ENCODE results near the gene KRTAP12-1. TPM values are rescaled to one million over a fixed set of nuclear protein-coding genes. Genes with fewer than 3 reads are reported as not detected.

The KRTAP12-1 gene
- total RNA-seq, 1 donor = not detected

DNA sequence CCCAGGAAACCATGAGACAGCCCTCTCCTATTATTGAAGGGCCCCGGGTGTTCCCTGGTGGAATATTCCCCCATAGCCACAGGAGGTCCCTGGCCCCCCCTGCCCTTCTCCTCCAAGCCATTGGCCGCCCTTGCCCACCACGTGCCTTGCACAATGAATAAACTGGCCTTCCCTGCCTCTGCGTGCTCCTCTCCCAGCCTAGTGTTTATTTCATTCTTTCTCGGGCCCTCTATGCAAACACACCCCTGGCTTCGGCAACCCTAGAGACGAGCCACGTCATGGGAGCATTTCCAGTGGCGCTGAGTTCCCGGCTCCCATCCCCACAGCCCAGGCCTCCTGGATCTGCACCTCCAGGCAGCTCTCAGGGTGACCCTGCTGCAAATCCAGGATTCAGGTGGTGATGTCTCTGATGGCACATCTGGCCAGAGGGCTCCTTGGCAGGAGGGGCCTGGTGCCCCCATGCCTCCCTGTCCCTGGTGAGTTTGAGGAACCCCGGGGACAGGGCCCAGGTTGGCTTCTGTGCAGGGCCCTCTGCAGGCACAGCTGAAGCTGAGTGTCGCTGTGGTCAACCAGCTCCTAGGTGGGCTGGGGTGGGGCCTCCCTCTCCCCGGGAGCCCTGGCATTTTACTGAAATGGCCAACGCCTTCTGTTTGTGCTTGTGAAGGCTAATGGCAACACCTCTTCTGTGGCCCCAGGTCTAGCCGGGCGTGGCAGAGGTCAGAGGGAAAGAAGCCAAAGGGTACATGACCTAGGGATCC is 21.2 kb upstream of the KRTAP12-1 start:
- TF ChIP-seq, protein P1, sequence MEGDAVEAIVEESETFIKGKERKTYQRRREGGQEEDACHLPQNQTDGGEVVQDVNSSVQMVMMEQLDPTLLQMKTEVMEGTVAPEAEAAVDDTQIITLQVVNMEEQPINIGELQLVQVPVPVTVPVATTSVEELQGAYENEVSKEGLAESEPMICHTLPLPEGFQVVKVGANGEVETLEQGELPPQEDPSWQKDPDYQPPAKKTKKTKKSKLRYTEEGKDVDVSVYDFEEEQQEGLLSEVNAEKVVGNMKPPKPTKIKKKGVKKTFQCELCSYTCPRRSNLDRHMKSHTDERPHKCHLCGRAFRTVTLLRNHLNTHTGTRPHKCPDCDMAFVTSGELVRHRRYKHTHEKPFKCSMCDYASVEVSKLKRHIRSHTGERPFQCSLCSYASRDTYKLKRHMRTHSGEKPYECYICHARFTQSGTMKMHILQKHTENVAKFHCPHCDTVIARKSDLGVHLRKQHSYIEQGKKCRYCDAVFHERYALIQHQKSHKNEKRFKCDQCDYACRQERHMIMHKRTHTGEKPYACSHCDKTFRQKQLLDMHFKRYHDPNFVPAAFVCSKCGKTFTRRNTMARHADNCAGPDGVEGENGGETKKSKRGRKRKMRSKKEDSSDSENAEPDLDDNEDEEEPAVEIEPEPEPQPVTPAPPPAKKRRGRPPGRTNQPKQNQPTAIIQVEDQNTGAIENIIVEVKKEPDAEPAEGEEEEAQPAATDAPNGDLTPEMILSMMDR (IDR thresholded peaks at IDR 0.05; ENCODE audit: insufficient read depth, low read depth, low read length) = no peak
- no peak for DNase-seq (ENCODE audit: low read depth)
- no peak overlapping the region for H3K4me3 ChIP-seq (ENCODE audit: low read depth, low read length)

DNA sequence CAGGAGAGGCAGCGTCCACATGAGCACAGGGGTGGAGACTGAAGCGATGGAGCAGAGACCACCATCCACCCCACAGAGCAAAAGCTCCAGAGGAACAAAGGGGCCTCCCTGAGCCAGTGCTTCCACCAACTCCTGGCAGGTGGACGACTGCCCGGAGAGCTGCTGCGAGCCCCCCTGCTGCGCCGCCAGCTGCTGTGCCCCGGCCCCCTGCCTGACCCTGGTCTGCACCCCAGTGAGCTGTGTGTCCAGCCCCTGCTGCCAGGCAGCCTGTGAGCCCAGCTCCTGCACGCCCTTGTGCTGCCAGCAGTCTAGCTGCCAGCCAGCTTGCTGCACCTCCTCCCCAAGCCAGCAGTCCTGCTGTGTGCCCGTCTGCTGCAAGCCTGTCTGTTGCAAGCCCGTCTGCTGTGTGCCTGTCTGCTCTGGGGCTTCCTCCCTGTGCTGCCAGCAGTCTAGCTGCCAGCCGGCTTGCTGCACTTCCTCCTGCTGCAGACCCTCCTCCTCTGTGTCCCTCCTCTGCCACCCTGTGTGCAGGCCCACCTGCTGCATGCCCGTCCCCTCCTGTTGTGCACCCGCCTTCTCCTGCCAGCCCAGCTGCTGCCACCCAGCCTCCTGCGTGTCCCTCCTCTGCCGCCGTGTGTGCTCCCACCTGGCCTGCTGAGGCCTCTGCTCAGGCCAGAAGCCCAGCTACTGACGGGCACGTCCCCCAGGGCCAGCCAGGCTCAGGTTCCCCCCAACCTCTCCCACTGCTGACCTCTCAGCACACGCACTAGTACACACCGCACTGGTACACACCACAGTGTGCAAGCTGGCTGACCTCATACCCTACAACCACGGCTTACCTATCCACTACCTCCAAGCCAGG is 20.4 kb upstream of the KRTAP12-1 start:
- DNase-seq (ENCODE audit: low read depth) = no peak
- TF ChIP-seq, protein P1 (IDR thresholded peaks at IDR 0.05; ENCODE audit: insufficient read depth, low read depth, low read length) = no peak
- H3K4me3 ChIP-seq (ENCODE audit: low read depth, low read length) = no peak overlapping the region

DNA sequence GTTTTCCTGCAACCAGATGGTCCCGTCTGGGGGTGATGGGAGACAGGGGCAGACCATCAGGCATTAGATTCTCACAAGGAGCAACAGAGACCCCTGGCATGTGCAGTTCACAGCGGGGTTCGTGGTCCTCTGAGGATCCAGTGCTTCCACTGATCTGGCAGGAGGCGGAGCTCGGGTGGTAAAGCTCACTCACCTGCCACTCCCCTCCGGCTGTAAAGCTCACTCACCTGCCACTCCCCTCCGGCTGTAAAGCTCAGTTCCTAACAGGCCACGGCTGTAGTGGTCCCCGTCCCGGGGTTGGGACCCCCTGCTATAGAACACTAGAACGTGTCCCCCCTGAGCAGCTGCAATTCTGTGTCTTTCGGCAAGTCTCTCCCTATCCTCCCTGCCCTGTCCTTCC is 19.6 kb upstream of the KRTAP12-1 start:
- TF ChIP-seq, protein P1 (IDR thresholded peaks at IDR 0.05; ENCODE audit: insufficient read depth, low read depth, low read length) = no peak
- no peak overlapping the region for H3K4me3 ChIP-seq (ENCODE audit: low read depth, low read length)
- DNase-seq (ENCODE audit: low read depth) = no peak

DNA sequence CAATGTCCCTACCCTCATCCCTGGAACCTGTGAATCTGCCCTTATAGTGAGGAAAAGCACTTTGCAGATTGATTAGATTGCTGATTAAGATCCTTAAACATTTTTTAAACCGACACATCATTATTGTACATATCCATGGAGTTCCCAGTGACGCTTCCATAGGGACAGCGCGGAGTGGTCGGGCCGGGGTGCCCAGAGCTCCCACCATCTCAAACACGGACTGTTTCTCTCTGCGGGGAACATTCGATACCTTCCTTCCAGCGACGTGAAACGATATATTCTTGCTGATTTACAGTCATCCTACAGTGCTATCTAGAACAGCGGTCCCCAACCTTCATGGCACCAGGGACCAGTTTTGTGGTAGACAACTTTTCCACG is 19.0 kb upstream of the KRTAP12-1 start:
- DNase-seq (ENCODE audit: low read depth) = no peak
- H3K4me3 ChIP-seq (ENCODE audit: low read depth, low read length) = no peak overlapping the region
- TF ChIP-seq, protein P1 (IDR thresholded peaks at IDR 0.05; ENCODE audit: insufficient read depth, low read depth, low read length) = no peak

DNA sequence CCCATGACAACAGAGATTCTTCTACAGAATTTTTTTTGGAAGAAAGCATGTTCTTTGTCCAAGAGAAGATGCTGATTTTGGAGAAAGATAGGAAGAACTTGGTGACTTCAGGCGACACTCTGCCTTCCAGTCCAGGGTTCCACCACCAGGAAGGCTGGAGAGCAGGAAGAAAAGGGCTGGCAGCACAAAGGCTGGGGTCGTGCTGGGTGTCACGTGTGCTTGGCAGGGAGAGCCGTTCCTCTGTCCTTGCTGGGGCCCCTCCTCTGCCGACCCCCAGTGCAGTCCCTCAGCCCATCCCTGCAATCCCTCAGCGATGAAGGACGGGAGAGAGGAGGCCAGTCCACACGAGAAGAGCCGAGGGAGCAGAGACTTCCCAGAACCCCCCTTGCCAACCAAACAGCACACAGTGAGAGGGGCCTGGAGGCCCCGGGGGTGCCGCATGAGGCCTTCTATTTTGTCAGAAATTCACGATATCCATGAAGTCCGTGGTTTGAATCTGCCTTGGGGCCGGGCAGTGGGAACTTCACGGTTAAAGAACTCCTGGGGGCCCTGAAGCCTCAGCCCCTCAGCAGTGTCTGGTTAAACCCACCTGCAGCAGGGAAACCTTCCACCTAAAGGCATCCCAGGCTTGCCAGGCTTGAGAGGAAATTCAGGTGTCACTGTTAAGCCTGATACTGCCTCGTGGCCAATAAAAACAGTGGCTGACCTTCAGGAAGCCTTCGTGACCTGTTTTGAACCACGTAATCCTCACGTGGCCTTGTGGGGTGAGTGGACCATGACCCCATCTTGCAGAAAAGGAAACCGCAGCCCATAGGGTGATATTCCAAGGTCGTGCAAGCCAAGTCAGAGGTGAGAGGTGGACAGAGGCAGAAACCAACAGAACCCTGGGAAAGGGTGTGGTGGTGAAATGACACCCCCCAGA is 18.4 kb upstream of the KRTAP12-1 start:
- TF ChIP-seq, protein P1 (IDR thresholded peaks at IDR 0.05; ENCODE audit: insufficient read depth, low read depth, low read length) = no peak
- DNase-seq (ENCODE audit: low read depth) = no peak
- H3K4me3 ChIP-seq (ENCODE audit: low read depth, low read length) = no peak overlapping the region

DNA sequence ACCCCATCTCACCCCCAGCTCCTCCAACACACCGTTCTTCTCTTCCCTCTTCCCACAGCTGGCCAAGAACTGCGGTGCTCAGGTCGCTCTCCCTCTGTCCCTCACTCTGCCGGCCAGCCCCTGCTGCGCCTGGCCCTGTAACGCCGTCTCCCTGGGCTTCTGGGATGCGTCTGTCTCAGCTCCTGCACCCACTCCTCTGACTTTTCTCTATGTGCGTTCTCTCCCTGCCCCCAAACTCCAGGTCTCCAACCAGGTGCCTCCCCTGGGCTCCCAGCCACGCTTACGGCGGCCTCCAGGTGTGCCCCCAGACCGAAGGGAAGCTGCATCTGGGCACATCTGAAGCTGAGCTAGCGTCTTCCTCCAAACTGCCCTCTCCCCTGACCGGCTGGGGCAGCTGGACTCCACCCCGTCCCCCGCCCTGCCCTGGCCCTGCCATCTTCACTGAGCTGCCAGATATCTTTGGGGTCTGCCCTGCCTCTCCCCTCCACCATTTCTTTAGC is 17.6 kb upstream of the KRTAP12-1 start:
- DNase-seq (ENCODE audit: low read depth) = no peak
- TF ChIP-seq, protein P1 (IDR thresholded peaks at IDR 0.05; ENCODE audit: insufficient read depth, low read depth, low read length) = no peak
- H3K4me3 ChIP-seq (ENCODE audit: low read depth, low read length) = no peak overlapping the region

All from fibroblast of villous mesenchyme (primary cell).